MCF 10A (cell line): ENCODE data around the gene SLF2. TPM values are rescaled to one million over a fixed set of nuclear protein-coding genes. Genes with fewer than 3 reads are reported as not detected.
A peak's percentile ranks its signal among the peaks of the same experiment; 100 is the strongest.

Experiments
- BruUV-seq: library from RNA; stranded (reverse); fragments of 400-500 nt; replicated peaks from 2 replicates; lab custom pipeline; 2021; lab: Mats Ljungman, UMichigan
- CTCF ChIA-PET: fragments of 300-600 bp; sonication (Branson Sonifier 250); formaldehyde crosslinking; extraction: SDS; loops from one replicate; lab custom pipeline; 2021; ENCODE audit warnings: antibody characterized with exemption, inconsistent platforms; lab: Yijun Ruan, JAX
- POLR2A ChIA-PET: fragments of 300-600, 350-650 bp; sonication (Branson Sonifier 250); formaldehyde crosslinking; extraction: SDS; loops from one replicate; lab custom pipeline; 2020; ENCODE audit warnings: antibody characterized with exemption, inconsistent platforms; lab: Yijun Ruan, JAX
- DNase-seq: peaks from one replicate; pipeline ENCODE4 v3.0.0-alpha.2; 2018; ENCODE audit not compliant: unreplicated experiment
- H3K27ac Mint-ChIP-seq: one replicate; pipeline ENCODE4 v1.8.0; 2022; ENCODE audit warnings: mild to moderate bottlenecking, low read depth, mixed read lengths; ENCODE audit not compliant: unreplicated experiment
- H3K27me3 Mint-ChIP-seq: one replicate; pipeline ENCODE4 v1.8.0; 2022; ENCODE audit warnings: mixed read lengths; ENCODE audit not compliant: insufficient read depth, unreplicated experiment
- H3K36me3 Mint-ChIP-seq: one replicate; pipeline ENCODE4 v1.8.0; 2022; ENCODE audit warnings: mild to moderate bottlenecking, moderate library complexity, mixed read lengths; ENCODE audit not compliant: insufficient read depth, unreplicated experiment
- H3K4me1 Mint-ChIP-seq: one replicate; pipeline ENCODE4 v1.8.0; 2022; ENCODE audit warnings: mixed read lengths; ENCODE audit not compliant: insufficient read depth, unreplicated experiment
- H3K4me3 Mint-ChIP-seq: one replicate; pipeline ENCODE4 v1.8.0; 2022; ENCODE audit warnings: mild to moderate bottlenecking, moderate library complexity, mixed read lengths; ENCODE audit not compliant: unreplicated experiment
- H3K9me3 Mint-ChIP-seq: one replicate; pipeline ENCODE4 v1.8.0; 2022; ENCODE audit warnings: mixed read lengths; ENCODE audit not compliant: unreplicated experiment
- CTCF ChIP-seq: fragments of 200-600 bp; IDR thresholded peaks from one replicate; pipeline ENCODE4 v1.8.0; 2022; ENCODE audit warnings: antibody characterized with exemption, mild to moderate bottlenecking; ENCODE audit not compliant: unreplicated experiment
- intact Hi-C: fragments of 100-400 bp; cut with micrococcal nuclease; formaldehyde crosslinking; loops from 2 replicates; pipeline ENCODE4 v1.14.1; 2022
- total RNA-seq: library from RNA; stranded (reverse); gene quantifications from 2 replicates; pipeline ENCODE4 v1.2.3, GENCODE V29; 2022

The SLF2 gene
- total RNA-seq, 1 experiment from 2014 or later: 27.0 TPM

GRCh38 chr10:100945754-100946153 is 33.0 kb downstream of the SLF2 start:
- Mint-ChIP-seq H3K27me3 (no peaks in the 10 kb centered on the region), H3K4me3 (no peak overlapping the region), H3K9me3 (no peaks in the 10 kb centered on the region), H3K4me1 (no peaks in the 10 kb centered on the region), H3K27ac (no peak overlapping the region), H3K36me3 (peaks cover 87% of the 10 kb centered on the region)
- ChIA-PET CTCF (interaction anchor here (0.6 kb wide), 1 partner anchor 11 kb away, joined by 3 read pairs; no protein-coding TSS in a partner anchor), POLR2A (no interaction called here)
- BruUV-seq: no TSS peak
- intact Hi-C loops: no loop called here
- no peak for DNase-seq
- TF ChIP-seq CTCF: no peak

- H3K36me3 Mint-ChIP-seq: peaks cover 83% of the 10 kb centered on the region
- H3K4me1 Mint-ChIP-seq: no peaks in the 10 kb centered on the region
- intact Hi-C loops: no loop called here
- no peak overlapping the region for H3K4me3 Mint-ChIP-seq
- CTCF ChIA-PET: interaction anchor here (1.2 to 1.9 kb wide), 2 partner anchors 25 to 65 kb away, joined by 4 to 5 read pairs; no protein-coding TSS in a partner anchor
- no peaks in the 10 kb centered on the region for H3K9me3 Mint-ChIP-seq
- H3K27ac Mint-ChIP-seq: no peak overlapping the region
- BruUV-seq: no TSS peak
- no peak for DNase-seq
- no peaks in the 10 kb centered on the region for H3K27me3 Mint-ChIP-seq
- TF ChIP-seq CTCF: no peak
- POLR2A ChIA-PET: interaction anchor here (0.7 to 1.4 kb wide), 2 partner anchors 10 to 49 kb away, joined by 3 to 5 read pairs; no protein-coding TSS in a partner anchor
These were observed 36.2 kb downstream of the SLF2 start for GRCh38 chr10:100948916-100949315.

GRCh38 chr10:100960251-100960650 is 47.5 kb downstream of the SLF2 start:
- BruUV-seq: no TSS peak
- POLR2A ChIA-PET: no interaction called here
- no peaks in the 10 kb centered on the region for H3K9me3 Mint-ChIP-seq
- peaks cover 79% of the 10 kb centered on the region for H3K36me3 Mint-ChIP-seq
- H3K4me3 Mint-ChIP-seq: no peak overlapping the region
- H3K4me1 Mint-ChIP-seq: no peaks in the 10 kb centered on the region
- CTCF ChIA-PET: no interaction called here
- no peaks in the 10 kb centered on the region for H3K27me3 Mint-ChIP-seq
- H3K27ac Mint-ChIP-seq: peak overlapping the region; percentile 10
- TF ChIP-seq CTCF: no peak
- no peak for DNase-seq
- intact Hi-C loops: no loop called here

- CTCF ChIA-PET: interaction anchor here (0.6 kb wide), 1 partner anchor 28 kb away, joined by 4 read pairs; no protein-coding TSS in a partner anchor
- Mint-ChIP-seq H3K4me1 (no peaks in the 10 kb centered on the region), H3K27ac (no peak overlapping the region), H3K27me3 (no peaks in the 10 kb centered on the region), H3K4me3 (no peak overlapping the region), H3K9me3 (no peaks in the 10 kb centered on the region), H3K36me3 (peaks cover 58% of the 10 kb centered on the region)
- no peak for DNase-seq
- POLR2A ChIA-PET: no interaction called here
- intact Hi-C loops: no loop called here
- BruUV-seq: no TSS peak
- no peak for TF ChIP-seq CTCF
These were observed 49.8 kb downstream of the SLF2 start for GRCh38 chr10:100962351-100963080.
